ENCODE data around the gene TMEM114. TPM values are rescaled to one million over a fixed set of nuclear protein-coding genes. Genes with fewer than 3 reads are reported as not detected.

Gene TMEM114
- polyA plus RNA-seq, 1 donor (not counting 4 experiments of a cell fraction or from before 2014, with no cell fraction given): not detected

DNA sequence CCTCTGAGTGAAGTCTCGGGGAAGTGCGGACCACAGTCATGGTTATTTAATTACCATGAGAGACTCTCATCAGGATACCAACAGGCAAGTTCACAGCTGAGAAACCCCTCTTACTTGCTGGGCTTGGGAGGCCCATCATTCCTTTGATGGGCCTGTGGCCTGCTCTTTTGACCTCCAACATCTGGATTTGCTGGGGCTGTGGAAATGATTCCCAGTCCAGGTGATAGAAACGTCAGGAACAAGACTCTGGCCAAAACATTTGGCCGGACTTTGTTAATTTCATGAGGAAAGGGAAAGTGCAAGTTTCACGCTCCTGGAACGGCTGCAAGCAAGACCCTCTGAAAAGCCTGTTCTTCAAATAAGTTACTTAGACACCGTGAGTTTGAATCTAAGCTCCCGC lies 42.5 kb downstream of the TMEM114 start:
- no peaks in the 10 kb centered on the region for H3K9me3 ChIP-seq (ENCODE audit: control insufficient read depth, low read depth, low read length)
- no peak overlapping the region for H3K27ac ChIP-seq (ENCODE audit: control insufficient read depth, insufficient read depth, low read length)
- H3K4me3 ChIP-seq (ENCODE audit: control insufficient read depth in 2 of 3, extremely low read depth in 1 of 3, insufficient read depth in 2 of 3, low read depth in 1 of 3, low read length in 3 of 3): no peak overlapping the region
- no peaks in the 10 kb centered on the region for H3K27me3 ChIP-seq (ENCODE audit: control insufficient read depth, extremely low read depth, insufficient read depth, low read length)
- H3K79me2 ChIP-seq (ENCODE audit: control insufficient read depth, insufficient read depth, low read length): no peaks in the 10 kb centered on the region
- DNase-seq (ENCODE audit: low read depth, low spot score) (no peak), FAIRE-seq (no peak)
- TF ChIP-seq, protein P1, sequence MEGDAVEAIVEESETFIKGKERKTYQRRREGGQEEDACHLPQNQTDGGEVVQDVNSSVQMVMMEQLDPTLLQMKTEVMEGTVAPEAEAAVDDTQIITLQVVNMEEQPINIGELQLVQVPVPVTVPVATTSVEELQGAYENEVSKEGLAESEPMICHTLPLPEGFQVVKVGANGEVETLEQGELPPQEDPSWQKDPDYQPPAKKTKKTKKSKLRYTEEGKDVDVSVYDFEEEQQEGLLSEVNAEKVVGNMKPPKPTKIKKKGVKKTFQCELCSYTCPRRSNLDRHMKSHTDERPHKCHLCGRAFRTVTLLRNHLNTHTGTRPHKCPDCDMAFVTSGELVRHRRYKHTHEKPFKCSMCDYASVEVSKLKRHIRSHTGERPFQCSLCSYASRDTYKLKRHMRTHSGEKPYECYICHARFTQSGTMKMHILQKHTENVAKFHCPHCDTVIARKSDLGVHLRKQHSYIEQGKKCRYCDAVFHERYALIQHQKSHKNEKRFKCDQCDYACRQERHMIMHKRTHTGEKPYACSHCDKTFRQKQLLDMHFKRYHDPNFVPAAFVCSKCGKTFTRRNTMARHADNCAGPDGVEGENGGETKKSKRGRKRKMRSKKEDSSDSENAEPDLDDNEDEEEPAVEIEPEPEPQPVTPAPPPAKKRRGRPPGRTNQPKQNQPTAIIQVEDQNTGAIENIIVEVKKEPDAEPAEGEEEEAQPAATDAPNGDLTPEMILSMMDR (optimal IDR thresholded peaks at IDR 0.05 in 1 of 3, IDR thresholded peaks at IDR 0.05 in 1 of 3, conservative IDR thresholded peaks at IDR 0.05 in 1 of 3; ENCODE audit: extremely low read depth in 1 of 3, insufficient read depth in 2 of 3, low read length in 3 of 3): no peak
- TF ChIP-seq EZH2 (IDR thresholded peaks at IDR 0.05; ENCODE audit: low read length): no peak
- no peaks in the 10 kb centered on the region for H3K36me3 ChIP-seq (ENCODE audit: control insufficient read depth in 2 of 2, extremely low read depth in 1 of 2, insufficient read depth in 2 of 2, low read length in 2 of 2)
- H3K9me1 ChIP-seq (ENCODE audit: control insufficient read depth, extremely low read depth, insufficient read depth, low read length): no peaks in the 10 kb centered on the region
- no peaks in the 10 kb centered on the region for H4K20me1 ChIP-seq (ENCODE audit: control insufficient read depth, extremely low read depth, insufficient read depth, low read length)
- H3K4me2 ChIP-seq (ENCODE audit: control insufficient read depth, extremely low read depth, insufficient read depth, low read depth, low read length): no peak overlapping the region
- H2AFZ ChIP-seq (ENCODE audit: control insufficient read depth, low read length): no peak overlapping the region
- H3K9ac ChIP-seq (ENCODE audit: control insufficient read depth, extremely low read depth, insufficient read depth, low read length): no peak overlapping the region
- dilution Hi-C loops (cut with MboI; ENCODE audit: extremely low pct_ligation_motif_present, low sequenced_read_pairs): no loop called here
- H3K4me1 ChIP-seq (ENCODE audit: control insufficient read depth, extremely low read depth, insufficient read depth, low read length): no peaks in the 10 kb centered on the region

DNA sequence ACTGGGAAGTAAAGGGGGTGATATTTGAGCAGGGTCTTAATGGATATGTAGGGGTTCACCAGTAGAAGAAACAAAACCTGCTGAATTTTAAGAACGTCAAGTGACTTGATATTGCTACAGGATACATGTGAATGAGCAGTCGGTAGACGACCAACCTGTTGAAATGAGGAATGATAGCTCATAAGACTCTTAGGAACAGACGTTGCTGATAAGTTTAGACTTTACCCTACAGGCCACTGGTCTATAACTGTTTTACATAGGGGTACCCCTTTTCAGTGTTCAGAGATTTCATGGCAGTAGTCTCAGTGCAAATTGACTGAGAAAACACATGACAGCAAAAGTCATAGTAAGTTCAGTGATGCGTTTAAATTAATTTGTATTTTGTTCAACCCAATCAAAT lies 45.9 kb downstream of the TMEM114 start:
- Histone ChIP-seq H4K20me1 (ENCODE audit: control insufficient read depth, extremely low read depth, insufficient read depth, low read length) (no peaks in the 10 kb centered on the region), H3K9me1 (ENCODE audit: control insufficient read depth, extremely low read depth, insufficient read depth, low read length) (no peaks in the 10 kb centered on the region), H3K4me3 (ENCODE audit: control insufficient read depth in 2 of 3, extremely low read depth in 1 of 3, insufficient read depth in 2 of 3, low read depth in 1 of 3, low read length in 3 of 3) (no peak overlapping the region), H3K27me3 (ENCODE audit: control insufficient read depth, extremely low read depth, insufficient read depth, low read length) (no peaks in the 10 kb centered on the region), H3K79me2 (ENCODE audit: control insufficient read depth, insufficient read depth, low read length) (no peaks in the 10 kb centered on the region), H3K9ac (ENCODE audit: control insufficient read depth, extremely low read depth, insufficient read depth, low read length) (no peak overlapping the region), H2AFZ (ENCODE audit: control insufficient read depth, low read length) (no peak overlapping the region), H3K27ac (ENCODE audit: control insufficient read depth, insufficient read depth, low read length) (no peak overlapping the region), H3K9me3 (ENCODE audit: control insufficient read depth, low read depth, low read length) (no peaks in the 10 kb centered on the region), H3K4me1 (ENCODE audit: control insufficient read depth, extremely low read depth, insufficient read depth, low read length) (no peaks in the 10 kb centered on the region), H3K4me2 (ENCODE audit: control insufficient read depth, extremely low read depth, insufficient read depth, low read depth, low read length) (no peak overlapping the region), H3K36me3 (ENCODE audit: control insufficient read depth in 2 of 2, extremely low read depth in 1 of 2, insufficient read depth in 2 of 2, low read length in 2 of 2) (no peaks in the 10 kb centered on the region)
- DNase-seq (ENCODE audit: low read depth, low spot score): no peak
- dilution Hi-C loops (cut with MboI; ENCODE audit: extremely low pct_ligation_motif_present, low sequenced_read_pairs): no loop called here
- TF ChIP-seq, protein P1 (optimal IDR thresholded peaks at IDR 0.05 in 1 of 3, IDR thresholded peaks at IDR 0.05 in 1 of 3, conservative IDR thresholded peaks at IDR 0.05 in 1 of 3; ENCODE audit: extremely low read depth in 1 of 3, insufficient read depth in 2 of 3, low read length in 3 of 3): no peak
- no peak for TF ChIP-seq EZH2 (IDR thresholded peaks at IDR 0.05; ENCODE audit: low read length)
- no peak for FAIRE-seq

Data from keratinocyte (primary cell).